Measurements from ENCODE around the gene SFRP2.

DNA sequence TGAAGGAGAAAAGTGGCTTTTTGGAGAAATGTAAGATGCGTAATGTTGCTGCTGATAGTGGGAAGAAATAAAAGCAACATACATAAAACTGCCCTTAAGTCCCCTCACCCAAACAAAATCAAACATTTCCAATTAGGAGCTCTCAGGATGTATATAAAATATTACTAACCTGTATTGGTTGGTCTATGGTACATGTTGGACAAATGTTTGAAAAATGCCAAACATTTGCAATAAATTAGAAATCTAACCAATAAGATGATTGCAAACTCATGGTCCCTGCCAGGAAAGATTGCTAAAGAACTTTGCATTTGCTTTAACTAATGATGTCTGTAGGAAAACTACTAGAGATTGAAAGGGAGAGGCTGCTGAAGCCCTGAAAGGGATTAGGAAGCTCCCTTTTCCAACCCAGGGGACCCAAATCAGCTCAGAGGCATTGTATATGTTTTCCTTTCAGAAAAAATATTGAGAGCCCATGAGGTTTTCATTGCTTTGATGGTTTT, 1.8 kb downstream of the SFRP2 start:
- TF ChIP-seq, protein P1, sequence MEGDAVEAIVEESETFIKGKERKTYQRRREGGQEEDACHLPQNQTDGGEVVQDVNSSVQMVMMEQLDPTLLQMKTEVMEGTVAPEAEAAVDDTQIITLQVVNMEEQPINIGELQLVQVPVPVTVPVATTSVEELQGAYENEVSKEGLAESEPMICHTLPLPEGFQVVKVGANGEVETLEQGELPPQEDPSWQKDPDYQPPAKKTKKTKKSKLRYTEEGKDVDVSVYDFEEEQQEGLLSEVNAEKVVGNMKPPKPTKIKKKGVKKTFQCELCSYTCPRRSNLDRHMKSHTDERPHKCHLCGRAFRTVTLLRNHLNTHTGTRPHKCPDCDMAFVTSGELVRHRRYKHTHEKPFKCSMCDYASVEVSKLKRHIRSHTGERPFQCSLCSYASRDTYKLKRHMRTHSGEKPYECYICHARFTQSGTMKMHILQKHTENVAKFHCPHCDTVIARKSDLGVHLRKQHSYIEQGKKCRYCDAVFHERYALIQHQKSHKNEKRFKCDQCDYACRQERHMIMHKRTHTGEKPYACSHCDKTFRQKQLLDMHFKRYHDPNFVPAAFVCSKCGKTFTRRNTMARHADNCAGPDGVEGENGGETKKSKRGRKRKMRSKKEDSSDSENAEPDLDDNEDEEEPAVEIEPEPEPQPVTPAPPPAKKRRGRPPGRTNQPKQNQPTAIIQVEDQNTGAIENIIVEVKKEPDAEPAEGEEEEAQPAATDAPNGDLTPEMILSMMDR (IDR thresholded peaks at IDR 0.05), result no peak
- no peak for TF ChIP-seq POLR2A (IDR thresholded peaks at IDR 0.05)

Data from Peyer's patch (tissue), 4 donors.